ENCODE data around the gene SLC22A3. TPM values are rescaled to one million over a fixed set of nuclear protein-coding genes. Genes with fewer than 3 reads are reported as not detected.

SLC22A3 gene
- total RNA-seq, 1 donor from 2014 or later, result 0.18 TPM

DNA sequence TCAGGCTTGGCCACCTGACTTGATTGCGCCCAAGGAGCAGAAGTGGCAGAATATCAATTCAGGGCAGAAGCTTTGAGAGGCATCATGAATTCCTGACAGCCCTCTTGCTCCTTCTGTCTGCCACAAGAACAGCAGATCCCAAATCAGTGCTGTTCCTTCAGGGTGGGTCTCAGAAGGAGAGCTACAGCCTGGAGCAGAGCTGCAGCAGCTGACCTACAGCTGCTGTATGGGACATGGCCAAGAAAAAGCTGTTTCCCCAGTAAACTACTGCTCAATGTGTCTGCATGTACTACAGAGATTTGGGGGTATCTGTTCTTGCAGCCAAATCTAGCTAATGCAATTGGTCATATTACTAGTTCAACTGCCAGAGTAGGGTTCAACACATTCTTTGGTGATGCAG, 69.0 kb downstream of the SLC22A3 start:
- no peaks in the 10 kb centered on the region for H3K36me3 Mint-ChIP-seq (ENCODE audit: low read depth, unreplicated experiment)
- DNase-seq (ENCODE audit: low spot score), result no peak
- H3K9me3 Mint-ChIP-seq (ENCODE audit: unreplicated experiment), result no peaks in the 10 kb centered on the region
- H3K4me1 Mint-ChIP-seq (ENCODE audit: unreplicated experiment), result no peaks in the 10 kb centered on the region
- H3K4me3 Mint-ChIP-seq (ENCODE audit: unreplicated experiment), result no peak overlapping the region
- no peak overlapping the region for H3K27ac Mint-ChIP-seq (ENCODE audit: unreplicated experiment)
- TF ChIP-seq, protein P1, sequence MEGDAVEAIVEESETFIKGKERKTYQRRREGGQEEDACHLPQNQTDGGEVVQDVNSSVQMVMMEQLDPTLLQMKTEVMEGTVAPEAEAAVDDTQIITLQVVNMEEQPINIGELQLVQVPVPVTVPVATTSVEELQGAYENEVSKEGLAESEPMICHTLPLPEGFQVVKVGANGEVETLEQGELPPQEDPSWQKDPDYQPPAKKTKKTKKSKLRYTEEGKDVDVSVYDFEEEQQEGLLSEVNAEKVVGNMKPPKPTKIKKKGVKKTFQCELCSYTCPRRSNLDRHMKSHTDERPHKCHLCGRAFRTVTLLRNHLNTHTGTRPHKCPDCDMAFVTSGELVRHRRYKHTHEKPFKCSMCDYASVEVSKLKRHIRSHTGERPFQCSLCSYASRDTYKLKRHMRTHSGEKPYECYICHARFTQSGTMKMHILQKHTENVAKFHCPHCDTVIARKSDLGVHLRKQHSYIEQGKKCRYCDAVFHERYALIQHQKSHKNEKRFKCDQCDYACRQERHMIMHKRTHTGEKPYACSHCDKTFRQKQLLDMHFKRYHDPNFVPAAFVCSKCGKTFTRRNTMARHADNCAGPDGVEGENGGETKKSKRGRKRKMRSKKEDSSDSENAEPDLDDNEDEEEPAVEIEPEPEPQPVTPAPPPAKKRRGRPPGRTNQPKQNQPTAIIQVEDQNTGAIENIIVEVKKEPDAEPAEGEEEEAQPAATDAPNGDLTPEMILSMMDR (IDR thresholded peaks at IDR 0.05; ENCODE audit: unreplicated experiment), result no peak
- H3K27me3 Mint-ChIP-seq (ENCODE audit: unreplicated experiment), result no peaks in the 10 kb centered on the region

DNA sequence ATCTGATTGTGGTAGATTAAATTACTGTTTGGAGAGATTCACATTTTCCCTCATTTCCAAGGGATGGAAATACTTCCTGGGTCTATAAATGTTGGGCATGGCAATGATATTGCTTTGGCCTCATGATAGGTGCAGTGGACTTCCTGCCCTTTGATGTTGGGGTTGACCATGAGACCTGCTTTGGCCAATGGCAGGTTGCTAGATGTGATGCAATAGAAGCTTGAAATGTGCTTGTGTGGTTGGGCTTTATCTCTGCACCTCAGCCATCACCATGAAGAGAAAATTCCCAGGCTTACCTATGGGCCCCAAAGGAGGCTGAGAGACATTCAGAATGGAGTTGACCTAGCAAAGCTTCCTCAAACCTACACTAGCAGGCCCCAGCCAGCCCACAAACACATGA, 69.4 kb downstream of the SLC22A3 start:
- TF ChIP-seq, protein P1 (IDR thresholded peaks at IDR 0.05; ENCODE audit: unreplicated experiment), result no peak
- Mint-ChIP-seq H3K27ac (ENCODE audit: unreplicated experiment) (no peak overlapping the region), H3K27me3 (ENCODE audit: unreplicated experiment) (no peaks in the 10 kb centered on the region), H3K36me3 (ENCODE audit: low read depth, unreplicated experiment) (no peaks in the 10 kb centered on the region), H3K9me3 (ENCODE audit: unreplicated experiment) (no peaks in the 10 kb centered on the region), H3K4me1 (ENCODE audit: unreplicated experiment) (no peaks in the 10 kb centered on the region), H3K4me3 (ENCODE audit: unreplicated experiment) (no peak overlapping the region)
- DNase-seq (ENCODE audit: low spot score), result no peak

DNA sequence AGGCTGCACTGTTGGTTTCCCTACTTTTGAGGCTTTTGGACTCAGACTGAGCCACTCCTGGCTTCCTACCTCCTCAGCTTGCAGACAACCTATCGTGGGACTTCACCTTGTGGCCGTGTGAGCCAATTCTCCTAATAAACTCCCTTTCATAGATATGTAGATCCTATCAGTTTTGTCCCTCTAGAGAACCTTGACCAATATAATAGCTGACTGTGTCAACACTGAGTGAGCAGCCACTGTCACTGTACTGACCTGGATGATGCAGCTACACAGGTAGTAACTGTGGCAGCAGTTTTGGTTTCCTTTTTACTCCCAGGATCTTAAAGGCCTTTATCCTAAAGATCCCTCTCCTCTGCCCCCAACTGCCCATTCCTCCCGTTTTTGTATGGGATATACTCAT, 70.2 kb downstream of the SLC22A3 start:
- Mint-ChIP-seq H3K27me3 (ENCODE audit: unreplicated experiment) (no peaks in the 10 kb centered on the region), H3K4me3 (ENCODE audit: unreplicated experiment) (no peak overlapping the region), H3K9me3 (ENCODE audit: unreplicated experiment) (no peaks in the 10 kb centered on the region), H3K4me1 (ENCODE audit: unreplicated experiment) (no peaks in the 10 kb centered on the region), H3K36me3 (ENCODE audit: low read depth, unreplicated experiment) (no peaks in the 10 kb centered on the region), H3K27ac (ENCODE audit: unreplicated experiment) (no peak overlapping the region)
- DNase-seq (ENCODE audit: low spot score), result no peak
- TF ChIP-seq, protein P1 (IDR thresholded peaks at IDR 0.05; ENCODE audit: unreplicated experiment), result no peak

DNA sequence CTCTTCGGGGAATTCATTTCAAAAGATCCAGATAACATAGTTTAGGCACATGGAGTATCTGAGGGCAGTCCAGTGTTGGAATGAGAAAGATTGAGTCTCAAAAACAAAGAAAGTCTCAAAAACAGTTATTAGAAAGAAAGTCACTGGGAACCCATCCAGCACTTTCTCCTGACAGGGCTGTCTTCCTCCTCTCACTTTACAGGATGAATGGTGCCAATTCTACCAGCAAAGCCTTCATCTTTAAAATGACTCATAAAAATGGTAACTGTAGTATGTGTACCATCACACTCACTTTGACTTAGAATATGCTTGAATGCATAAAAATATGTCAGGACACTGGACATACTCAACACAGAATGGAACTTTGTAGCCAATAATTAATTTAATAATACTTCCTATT, 71.3 kb downstream of the SLC22A3 start:
- no peak overlapping the region for H3K4me3 Mint-ChIP-seq (ENCODE audit: unreplicated experiment)
- H3K36me3 Mint-ChIP-seq (ENCODE audit: low read depth, unreplicated experiment), result no peaks in the 10 kb centered on the region
- no peak for DNase-seq (ENCODE audit: low spot score)
- H3K27ac Mint-ChIP-seq (ENCODE audit: unreplicated experiment), result no peak overlapping the region
- H3K27me3 Mint-ChIP-seq (ENCODE audit: unreplicated experiment), result no peaks in the 10 kb centered on the region
- H3K9me3 Mint-ChIP-seq (ENCODE audit: unreplicated experiment), result no peaks in the 10 kb centered on the region
- TF ChIP-seq, protein P1 (IDR thresholded peaks at IDR 0.05; ENCODE audit: unreplicated experiment), result no peak
- no peaks in the 10 kb centered on the region for H3K4me1 Mint-ChIP-seq (ENCODE audit: unreplicated experiment)

DNA sequence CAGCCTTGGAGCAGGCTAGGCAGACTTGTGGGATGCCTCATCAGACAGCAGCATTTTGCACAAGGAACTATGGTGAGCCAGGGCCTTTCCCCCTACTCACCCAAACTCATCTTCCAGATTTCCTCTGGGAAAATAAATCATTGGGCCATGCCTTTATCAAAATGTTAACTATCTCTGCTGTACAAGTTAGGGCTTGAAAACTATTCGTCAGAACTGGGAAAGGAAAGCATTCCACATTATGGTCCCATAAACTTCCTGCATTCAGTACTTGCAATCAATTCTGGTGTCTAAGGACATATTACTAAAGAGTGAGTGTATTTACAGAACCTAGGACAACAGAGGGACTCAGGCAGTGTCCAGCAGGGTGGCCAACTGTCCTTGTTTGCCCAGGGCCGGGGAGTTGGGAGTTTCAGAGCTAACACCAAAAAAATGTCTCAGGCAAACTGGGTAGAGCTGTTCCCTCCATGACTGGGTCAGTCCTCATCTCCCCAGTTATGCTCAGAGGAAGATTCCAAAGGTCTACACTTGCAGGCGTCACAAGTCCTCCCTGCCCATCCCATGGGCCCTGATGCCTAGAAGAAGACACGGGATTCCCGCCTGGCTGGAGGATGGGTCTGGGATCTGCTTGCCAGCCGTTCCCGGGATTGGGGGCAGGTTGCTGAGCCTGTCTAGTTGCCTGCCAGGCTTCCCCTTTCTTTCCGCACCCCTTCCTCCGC, 72.2 kb downstream of the SLC22A3 start:
- TF ChIP-seq, protein P1 (IDR thresholded peaks at IDR 0.05; ENCODE audit: unreplicated experiment), result no peak
- no peak overlapping the region for H3K4me3 Mint-ChIP-seq (ENCODE audit: unreplicated experiment)
- no peaks in the 10 kb centered on the region for H3K9me3 Mint-ChIP-seq (ENCODE audit: unreplicated experiment)
- no peak overlapping the region for H3K27ac Mint-ChIP-seq (ENCODE audit: unreplicated experiment)
- no peaks in the 10 kb centered on the region for H3K4me1 Mint-ChIP-seq (ENCODE audit: unreplicated experiment)
- no peaks in the 10 kb centered on the region for H3K36me3 Mint-ChIP-seq (ENCODE audit: low read depth, unreplicated experiment)
- DNase-seq (ENCODE audit: low spot score), result no peak
- no peaks in the 10 kb centered on the region for H3K27me3 Mint-ChIP-seq (ENCODE audit: unreplicated experiment)
